Right atrium auricular region (tissue), 2 donors: ENCODE results near the gene SLC2A4. TPM values are rescaled to one million over a fixed set of nuclear protein-coding genes. Genes with fewer than 3 reads are reported as not detected.
A peak's percentile ranks its signal among the peaks of the same experiment; 100 is the strongest.

Experiments
- DNase-seq: peaks from one replicate; pipeline ENCODE4 v3.0.0-alpha.2; 2019; ENCODE audit warnings: low spot score
- H3K27ac ChIP-seq, 2 donors: fragments of 200-600 bp; sonication (generic); 1 replicate in 1 of 2; 2 replicates in 1 of 2; pipeline ENCODE4 v1.5.1; 2016 to 2019
- H3K27me3 ChIP-seq, 2 donors: fragments of 200-600 bp; sonication (generic); one replicate each; pipeline versions ENCODE4 v1.5.1 to v1.6.0; 2017 to 2019
- H3K36me3 ChIP-seq: fragments of 200-600 bp; sonication (generic); one replicate; pipeline ENCODE4 v1.5.1; 2016
- H3K4me1 ChIP-seq, 2 donors: fragments of 200-600 bp; sonication (generic); one replicate each; pipeline versions ENCODE4 v1.5.1 to v1.6.0; 2017 to 2019
- H3K4me3 ChIP-seq, 2 donors: fragments of 200-600 bp; sonication (generic); 1 replicate in 1 of 2; 2 replicates in 1 of 2; pipeline ENCODE4 v1.5.1; 2017 to 2019; ENCODE audit warnings: mild to moderate bottlenecking in 1 of 2, moderate library complexity in 1 of 2
- H3K9me3 ChIP-seq, 2 donors: fragments of 200-600 bp; sonication (generic); one replicate each; pipeline ENCODE4 v1.5.1; 2019
- CTCF ChIP-seq, 2 donors: fragments of 200-600 bp; sonication (generic); IDR thresholded peaks; one replicate each; pipeline ENCODE4 v1.5.1; 2019; ENCODE audit warnings: antibody characterized with exemption in 2 of 2
- total RNA-seq, 2 donors: library from RNA; depleted of rRNA; stranded (reverse); fragments of >200 nt; gene quantifications; one replicate each; pipeline ENCODE4 v1.1.0, GENCODE V29; 2016

Gene SLC2A4
- total RNA-seq, 2 donors from 2014 or later, result 70.3 to 151 TPM

GRCh38 chr17:7295230-7296180, 14.0 kb downstream of the SLC2A4 start:
- no peaks in the 10 kb centered on the region for H3K9me3 ChIP-seq
- TF ChIP-seq CTCF (IDR thresholded peaks at IDR 0.05), result no peak
- H3K4me1 ChIP-seq, result peaks cover 0 to 63% of the 10 kb centered on the region in 2 donors
- no peaks in the 10 kb centered on the region for H3K36me3 ChIP-seq
- peak overlapping the region; percentile 13 to 43 for H3K4me3 ChIP-seq
- peaks cover 0 to 8% of the 10 kb centered on the region in 2 donors for H3K27me3 ChIP-seq
- DNase-seq, result no peak
- peak overlapping the region; percentile 78 to 81 for H3K27ac ChIP-seq

GRCh38 chr17:7296189-7296861, 14.8 kb downstream of the SLC2A4 start:
- peak; percentile 94 to 98 for TF ChIP-seq CTCF (IDR thresholded peaks at IDR 0.05)
- peak overlapping the region; percentile 78 to 81 for H3K27ac ChIP-seq
- H3K36me3 ChIP-seq, result no peaks in the 10 kb centered on the region
- H3K9me3 ChIP-seq, result no peaks in the 10 kb centered on the region
- H3K4me3 ChIP-seq, result peak overlapping the region in 1 of 2 donors; percentile 16
- DNase-seq, result peak; percentile 79
- peaks cover 0 to 8% of the 10 kb centered on the region in 2 donors for H3K27me3 ChIP-seq
- peaks cover 0 to 55% of the 10 kb centered on the region in 2 donors for H3K4me1 ChIP-seq

GRCh38 chr17:7304179-7304578, 22.7 kb downstream of the SLC2A4 start:
- Histone ChIP-seq H3K36me3 (no peaks in the 10 kb centered on the region), H3K9me3 (no peaks in the 10 kb centered on the region), H3K4me3 (no peak overlapping the region), H3K27me3 (no peaks in the 10 kb centered on the region), H3K4me1 (peaks cover 0 to 17% of the 10 kb centered on the region in 2 donors), H3K27ac (no peak overlapping the region)
- no peak for TF ChIP-seq CTCF (IDR thresholded peaks at IDR 0.05)
- DNase-seq, result no peak

- no peaks in the 10 kb centered on the region for H3K27me3 ChIP-seq
- H3K27ac ChIP-seq, result peak within 1 kb of the TSS; percentile 99
- peaks cover 27% of the 10 kb centered on the region for H3K36me3 ChIP-seq
- peaks cover 0 to 27% of the 10 kb centered on the region in 2 donors for H3K4me1 ChIP-seq
- TF ChIP-seq CTCF (IDR thresholded peaks at IDR 0.05), result no peak
- DNase-seq, result peak; percentile 100
- H3K4me3 ChIP-seq, result peak within 1 kb of the TSS; percentile 90 to 95
- no peaks in the 10 kb centered on the region for H3K9me3 ChIP-seq
Measured at GRCh38 chr17:7306911-7307685, 25.6 kb downstream of the SLC2A4 start, which contains the start of gene EIF5A. EIF5A (plus strand) TSS chr17:7307628; CDS start chr17:7309636, 2,008 bp downstream.
